Right lobe of liver (tissue), 6 donors: ENCODE data around the gene CAB39. TPM values are rescaled to one million over a fixed set of nuclear protein-coding genes. Genes with fewer than 3 reads are reported as not detected.

Experiments
- ATAC-seq, 4 donors: fragments of 200-7000 bp; cut with Tn5 transposase; one replicate each; pipeline ENCODE4 v1.9.1; 2020; ENCODE audit warnings: mild to moderate bottlenecking in 4 of 4, moderate library complexity in 4 of 4
- DNase-seq, 3 donors: peaks; one replicate each; pipeline ENCODE4 v3.0.0-alpha.2; 2020
- H3K27ac ChIP-seq, 3 donors: fragments of 200-600 bp; one replicate each; pipeline ENCODE4 v1.8.0; 2022
- H3K27me3 ChIP-seq, 2 donors: fragments of 200-600 bp; one replicate each; pipeline ENCODE4 v1.8.0; 2022
- H3K36me3 ChIP-seq, 4 donors: fragments of 200-600 bp; sonication (generic) in 1 of 4; one replicate each; pipeline versions ENCODE4 v1.5.1 to v1.8.0; 2017 to 2022; ENCODE audit warnings: control low read depth in 1 of 4
- H3K4me1 ChIP-seq, 4 donors: fragments of 200-600 bp; sonication (generic) in 1 of 4; one replicate each; pipeline versions ENCODE4 v1.5.1 to v1.8.0; 2017 to 2022; ENCODE audit warnings: control low read depth in 1 of 4
- H3K4me3 ChIP-seq, 3 donors: fragments of 200-600 bp; one replicate each; pipeline ENCODE4 v1.8.0; 2022
- H3K9me3 ChIP-seq, 4 donors: fragments of 200-600 bp; sonication (generic) in 1 of 4; one replicate each; pipeline versions ENCODE4 v1.5.1 to v1.8.0; 2017 to 2022; ENCODE audit warnings: control low read depth in 1 of 4
- CTCF ChIP-seq, 4 donors: fragments of 200-600 bp in 3 of 4; fragments of 450-650 bp in 1 of 4; IDR thresholded peaks; one replicate each; pipeline versions ENCODE4 v1.5.1 to v1.8.0; 2016 to 2022; ENCODE audit warnings: antibody characterized with exemption in 4 of 4, mild to moderate bottlenecking in 2 of 4
- POLR2A ChIP-seq: fragments of 450-650 bp; IDR thresholded peaks from one replicate; pipeline ENCODE4 v1.6.1; 2017; ENCODE audit warnings: antibody characterized with exemption, mild to moderate bottlenecking
- WGBS: methylation state at CpG from one replicate; pipeline ENCODE4 v1.1.6; 2018; ENCODE audit warnings: low coverage, low lambda C conversion rate; ENCODE audit not compliant: insufficient coverage; ENCODE audit errors: missing lambda C conversion rate; 5-methylcytosine and 5-hydroxymethylcytosine counted together
- intact Hi-C, 2 donors: fragments of 100-400 bp; cut with DNase I; formaldehyde crosslinking; loops; one replicate each; pipeline versions ENCODE4 v1.11.2 to v1.14.1; 2022
- total RNA-seq, 6 experiments: library from RNA; depleted of rRNA in 2 of 6; stranded (reverse); fragments of >200 nt in 2 of 6; fragmentation: NEBNext Ultra II Directional in 3 of 6; extraction: Animal tissue kit (Norgen Biotek cat#: 25700) in 3 of 6; gene quantifications; one replicate each; pipeline versions ENCODE4 v1.1.0 to v1.2.4, GENCODE V29; 2016 to 2023
- donor health status: DM: no; HTN: yes; CAD: no.
- donor health status: DM: no; HTN: no; CAD: no.
- donor health status: DM: no; HTN: no; CAD: no.
- donor health status: DM: no; HTN: yes; CAD: no.
- donor health status: DM: no; HTN: yes; CAD: no.

Gene CAB39
- total RNA-seq, 6 experiments from 2014 or later, result 25.3 to 32.4 (median 27.8) TPM

- no peak overlapping the region for H3K4me3 ChIP-seq
- intact Hi-C loops, result loop anchor here in 1 of 2 donors (10.0 kb wide), 1 partner anchor 156 kb away; no protein-coding TSS in a partner anchor
- no peaks in the 10 kb centered on the region for H3K27me3 ChIP-seq
- H3K4me1 ChIP-seq, result peaks cover 0 to 7% (median 0%) of the 10 kb centered on the region in 4 donors
- H3K9me3 ChIP-seq, result no peaks in the 10 kb centered on the region
- no peak overlapping the region for H3K27ac ChIP-seq
- no peak for DNase-seq
- 95% methylated on average over 4 of the region's 14 CpGs for WGBS
- TF ChIP-seq CTCF (IDR thresholded peaks at IDR 0.05) (no peak), POLR2A (no peak)
- ATAC-seq, result no peak
- H3K36me3 ChIP-seq, result no peaks in the 10 kb centered on the region
Measured at GRCh38 chr2:230829293-230829692, 116.7 kb downstream of the CAB39 start.

- no peaks in the 10 kb centered on the region for H3K27me3 ChIP-seq
- TF ChIP-seq CTCF (IDR thresholded peaks at IDR 0.05), result no peak
- TF ChIP-seq POLR2A, result no peak
- no peak for ATAC-seq
- no peak overlapping the region for H3K4me3 ChIP-seq
- DNase-seq, result no peak
- intact Hi-C loops, result loop anchor here in 1 of 2 donors (10.0 kb wide), 1 partner anchor 155 kb away; no protein-coding TSS in a partner anchor
- H3K4me1 ChIP-seq, result peaks cover 0 to 7% (median 0%) of the 10 kb centered on the region in 4 donors
- H3K36me3 ChIP-seq, result no peaks in the 10 kb centered on the region
- H3K27ac ChIP-seq, result no peak overlapping the region
- no peaks in the 10 kb centered on the region for H3K9me3 ChIP-seq
- 90% methylated on average over 2 of the region's 7 CpGs for WGBS
Measured at GRCh38 chr2:230829959-230830358, 117.3 kb downstream of the CAB39 start.

GRCh38 chr2:230830428-230830827 is 117.8 kb downstream of the CAB39 start:
- H3K4me1 ChIP-seq, result peaks cover 0 to 7% (median 0%) of the 10 kb centered on the region in 4 donors
- H3K27me3 ChIP-seq, result no peaks in the 10 kb centered on the region
- TF ChIP-seq POLR2A (no peak), CTCF (IDR thresholded peaks at IDR 0.05) (no peak)
- H3K4me3 ChIP-seq, result no peak overlapping the region
- WGBS, result 70% methylated on average over 6 of the region's 7 CpGs
- DNase-seq (no peak), ATAC-seq (no peak)
- intact Hi-C loops, result no loop called here
- H3K9me3 ChIP-seq, result no peaks in the 10 kb centered on the region
- H3K36me3 ChIP-seq, result no peaks in the 10 kb centered on the region
- H3K27ac ChIP-seq, result no peak overlapping the region

DNA sequence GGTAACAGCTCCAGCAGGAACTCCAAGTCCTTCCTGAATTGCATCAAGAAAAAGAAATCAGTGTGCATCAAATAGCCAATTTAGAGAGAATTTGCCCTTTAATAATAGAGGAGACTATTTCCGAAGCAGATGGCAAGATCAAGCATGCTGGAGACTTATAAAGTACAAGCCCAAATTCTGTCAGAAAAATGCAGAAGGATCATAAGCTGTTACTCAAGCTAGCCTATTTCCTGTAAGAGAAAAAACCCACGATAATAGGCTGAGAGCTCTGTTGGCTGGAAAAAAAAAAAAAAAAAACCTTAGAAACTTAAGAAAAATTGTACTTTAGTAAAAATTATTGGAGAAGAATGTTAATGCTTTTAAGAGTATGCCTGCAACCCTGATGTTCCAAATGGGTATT is 127.7 kb downstream of the CAB39 start:
- ATAC-seq, result no peak
- 29% methylated on average over 2 of the region's 2 CpGs for WGBS
- H3K27me3 ChIP-seq, result no peaks in the 10 kb centered on the region
- H3K27ac ChIP-seq, result no peak overlapping the region
- H3K4me3 ChIP-seq, result no peak overlapping the region
- TF ChIP-seq CTCF (IDR thresholded peaks at IDR 0.05), result no peak
- TF ChIP-seq POLR2A, result no peak
- no peaks in the 10 kb centered on the region for H3K4me1 ChIP-seq
- H3K36me3 ChIP-seq, result no peaks in the 10 kb centered on the region
- DNase-seq, result no peak
- H3K9me3 ChIP-seq, result no peaks in the 10 kb centered on the region
- intact Hi-C loops, result no loop called here

DNA sequence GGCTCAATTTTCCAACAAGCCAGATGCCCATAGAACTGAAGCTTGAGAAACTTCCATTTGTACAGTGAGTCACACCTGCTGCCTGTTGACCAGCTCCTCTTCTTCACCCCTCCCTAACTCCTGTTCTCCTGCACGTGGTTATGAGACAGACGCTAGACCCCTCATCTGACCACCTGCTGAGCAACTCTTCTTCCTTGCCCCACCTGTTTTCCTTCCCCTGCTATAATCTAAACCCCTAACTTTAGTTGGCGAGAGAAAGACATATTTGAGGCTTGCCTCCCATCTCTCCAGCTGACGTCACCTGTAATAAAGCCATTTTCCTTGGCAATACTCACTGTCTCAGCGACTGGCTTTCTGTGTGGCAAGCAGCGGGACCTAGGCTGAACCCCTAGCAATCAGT is 129.8 kb downstream of the CAB39 start:
- H3K4me1 ChIP-seq, result no peaks in the 10 kb centered on the region
- no peak overlapping the region for H3K4me3 ChIP-seq
- WGBS, result 41% methylated on average over 6 of the region's 6 CpGs
- no peaks in the 10 kb centered on the region for H3K9me3 ChIP-seq
- ATAC-seq (no peak), DNase-seq (no peak)
- no peaks in the 10 kb centered on the region for H3K27me3 ChIP-seq
- intact Hi-C loops, result no loop called here
- no peaks in the 10 kb centered on the region for H3K36me3 ChIP-seq
- H3K27ac ChIP-seq, result no peak overlapping the region
- TF ChIP-seq POLR2A (no peak), CTCF (IDR thresholded peaks at IDR 0.05) (no peak)
